GM04503 (cell line): ENCODE measurements around the gene PHGDH.

Experiments
- DNase-seq: peaks from one replicate; pipeline ENCODE4 v3.0.0-alpha.2; 2012; ENCODE audit warnings: low read depth

The PHGDH gene

GRCh38 chr1:119732465-119733168, 20.9 kb downstream of the PHGDH start:
- DNase-seq: no peak

- DNase-seq: no peak
These were observed 22.0 kb downstream of the PHGDH start for GRCh38 chr1:119733754-119734153.

GRCh38 chr1:119735217-119735616, 23.5 kb downstream of the PHGDH start:
- DNase-seq: no peak

DNA sequence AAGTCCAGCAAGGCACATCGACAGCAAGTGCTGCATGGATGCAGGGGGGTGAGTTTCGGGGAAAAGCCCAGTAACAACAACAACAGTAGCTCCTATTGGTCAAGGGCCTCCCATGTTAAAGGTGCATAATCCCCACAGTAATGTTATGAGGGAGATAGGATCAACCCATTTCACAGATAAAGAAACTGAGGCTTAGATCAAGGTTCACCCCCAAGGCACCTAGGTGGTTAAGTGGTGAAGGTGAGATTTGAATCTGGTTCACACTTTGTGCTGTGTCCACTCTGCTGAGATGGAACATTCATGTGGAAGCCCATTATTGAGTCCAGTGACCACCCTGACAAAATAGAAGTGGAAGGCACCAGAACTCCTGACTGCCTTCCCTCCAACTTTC, 24.9 kb downstream of the PHGDH start:
- DNase-seq: no peak

DNA sequence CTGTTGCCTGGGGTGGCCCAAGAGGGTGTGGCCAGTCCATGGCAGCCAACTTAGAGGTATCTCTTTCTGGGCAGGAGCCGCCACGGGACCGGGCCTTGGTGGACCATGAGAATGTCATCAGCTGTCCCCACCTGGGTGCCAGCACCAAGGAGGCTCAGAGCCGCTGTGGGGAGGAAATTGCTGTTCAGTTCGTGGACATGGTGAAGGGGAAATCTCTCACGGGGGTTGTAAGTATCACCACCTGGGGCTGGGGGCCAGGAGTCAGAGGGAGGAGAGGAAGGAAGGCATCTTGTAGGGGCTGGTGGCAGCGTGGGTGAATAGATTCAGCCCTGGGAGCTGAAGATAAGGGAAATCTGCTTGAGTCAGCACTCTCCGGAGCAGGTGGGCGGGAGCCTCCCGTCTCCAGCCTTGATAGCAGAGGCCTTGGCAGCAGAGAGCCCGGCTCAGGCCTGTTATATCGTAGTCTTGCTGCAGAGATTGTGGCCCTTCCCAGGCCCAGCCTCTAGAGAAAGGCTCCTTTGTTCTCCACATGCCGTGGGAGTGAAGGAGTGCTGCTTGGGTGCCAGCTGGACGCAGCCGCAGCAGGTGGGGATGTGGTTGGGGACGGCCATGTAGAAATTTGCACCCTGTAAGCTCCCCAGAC, 25.4 kb downstream of the PHGDH start:
- DNase-seq: no peak

DNA sequence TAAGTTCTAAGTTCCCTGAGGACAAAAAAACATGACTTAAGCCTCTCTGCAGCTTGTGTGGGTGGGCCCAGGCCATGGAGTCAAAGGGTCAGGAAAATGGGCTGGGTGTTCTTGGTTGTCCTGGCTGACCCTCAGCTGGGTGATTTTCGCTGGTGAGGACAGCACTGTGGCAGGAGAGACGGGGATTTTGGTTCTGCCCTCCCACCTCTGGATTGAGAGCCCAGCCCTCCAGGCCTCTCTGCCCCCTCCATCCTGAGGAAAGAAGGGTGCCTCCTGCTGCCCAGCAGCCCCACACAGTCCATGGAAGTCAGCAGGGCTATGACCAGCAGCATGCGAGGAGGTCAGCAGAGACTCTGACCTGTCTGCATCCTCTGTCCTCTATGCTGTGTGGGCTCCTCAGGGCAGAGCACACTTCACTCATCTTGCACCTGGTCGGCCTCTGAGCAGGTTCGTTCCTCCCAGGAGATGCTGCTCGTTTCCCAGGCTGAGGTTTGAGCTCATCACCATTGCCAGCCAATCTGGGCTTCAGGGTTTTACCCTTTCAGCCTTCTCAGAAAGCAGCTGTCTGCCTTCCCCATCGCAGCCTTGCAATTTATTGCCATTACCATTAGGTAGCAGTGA, 26.5 kb downstream of the PHGDH start:
- no peak for DNase-seq

- DNase-seq: no peak
These were observed 27.4 kb downstream of the PHGDH start for GRCh38 chr1:119739150-119739549.

GRCh38 chr1:119740261-119740660, 28.5 kb downstream of the PHGDH start:
- no peak for DNase-seq

GRCh38 chr1:119740896-119741780, 29.4 kb downstream of the PHGDH start:
- DNase-seq: no peak

DNA sequence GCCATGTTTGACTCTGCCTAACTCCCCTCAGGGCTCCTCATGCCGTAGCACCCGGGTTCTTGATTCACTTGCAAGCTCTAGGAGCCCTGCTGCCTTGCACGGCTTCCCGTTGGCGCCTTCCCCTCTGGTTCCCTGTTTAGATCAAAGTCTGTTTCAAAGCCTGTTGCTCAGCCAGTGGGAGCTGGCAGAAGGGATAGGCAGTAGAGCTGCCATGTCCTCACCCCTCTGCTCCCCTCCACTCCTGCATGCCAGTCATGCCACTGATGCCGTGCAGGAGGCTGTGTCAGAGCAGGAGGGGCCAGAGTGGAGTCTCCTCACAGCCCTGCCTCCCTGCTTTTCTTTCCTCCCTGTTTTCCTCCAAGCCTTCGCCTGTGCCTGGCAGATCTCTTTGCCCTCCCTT, 30.5 kb downstream of the PHGDH start:
- DNase-seq: peak; percentile 21

- DNase-seq: no peak
These were observed 30.9 kb downstream of the PHGDH start for GRCh38 chr1:119742677-119743076.

GRCh38 chr1:119743308-119743707, 31.6 kb downstream of the PHGDH start:
- DNase-seq: no peak

DNA sequence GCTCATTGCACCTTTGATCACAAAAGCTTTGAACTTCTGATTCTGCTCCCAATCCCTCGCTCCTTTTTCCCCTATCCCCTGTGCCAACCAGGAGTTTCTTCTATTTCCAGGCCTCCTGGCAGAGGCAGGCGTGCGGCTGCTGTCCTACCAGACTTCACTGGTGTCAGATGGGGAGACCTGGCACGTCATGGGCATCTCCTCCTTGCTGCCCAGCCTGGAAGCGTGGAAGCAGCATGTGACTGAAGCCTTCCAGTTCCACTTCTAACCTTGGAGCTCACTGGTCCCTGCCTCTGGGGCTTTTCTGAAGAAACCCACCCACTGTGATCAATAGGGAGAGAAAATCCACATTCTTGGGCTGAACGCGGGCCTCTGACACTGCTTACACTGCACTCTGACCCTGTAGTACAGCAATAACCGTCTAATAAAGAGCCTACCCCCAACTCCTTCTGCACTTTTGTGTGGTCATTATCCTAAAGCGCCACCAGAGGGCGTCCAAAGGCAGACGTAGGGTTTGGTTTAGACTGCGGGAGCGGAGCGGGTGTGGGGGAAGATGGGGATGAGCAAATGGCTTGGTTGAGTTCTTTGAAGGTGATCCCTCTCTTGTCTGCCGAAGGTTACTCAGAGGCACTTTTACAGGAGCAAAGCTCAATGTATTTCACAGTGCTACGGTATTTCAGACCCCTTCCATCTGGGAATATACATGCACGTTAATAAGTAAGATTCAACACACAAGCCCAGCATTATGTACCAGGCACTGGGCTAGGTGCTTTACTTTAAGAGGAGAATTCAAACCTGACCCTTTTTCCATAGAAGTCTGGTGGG, 32.3 kb downstream of the PHGDH start:
- peak; percentile 11 for DNase-seq

DNA sequence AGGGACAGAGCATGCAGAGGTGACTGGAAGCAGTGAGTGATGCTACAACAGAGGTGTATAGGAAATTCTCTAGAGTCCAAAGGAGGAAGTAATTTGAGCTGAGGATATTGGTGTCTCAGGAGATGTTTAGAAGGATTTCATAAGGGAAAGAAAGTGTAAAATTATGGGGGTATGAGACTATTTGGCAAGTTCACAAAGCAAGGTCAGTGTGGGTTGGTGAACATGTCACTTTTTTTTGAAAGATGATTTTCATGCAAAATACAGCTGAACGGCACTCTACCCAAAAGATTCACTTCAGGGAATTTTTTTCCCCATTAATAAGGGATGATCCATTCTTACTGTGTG, 32.8 kb downstream of the PHGDH start:
- no peak for DNase-seq

DNA sequence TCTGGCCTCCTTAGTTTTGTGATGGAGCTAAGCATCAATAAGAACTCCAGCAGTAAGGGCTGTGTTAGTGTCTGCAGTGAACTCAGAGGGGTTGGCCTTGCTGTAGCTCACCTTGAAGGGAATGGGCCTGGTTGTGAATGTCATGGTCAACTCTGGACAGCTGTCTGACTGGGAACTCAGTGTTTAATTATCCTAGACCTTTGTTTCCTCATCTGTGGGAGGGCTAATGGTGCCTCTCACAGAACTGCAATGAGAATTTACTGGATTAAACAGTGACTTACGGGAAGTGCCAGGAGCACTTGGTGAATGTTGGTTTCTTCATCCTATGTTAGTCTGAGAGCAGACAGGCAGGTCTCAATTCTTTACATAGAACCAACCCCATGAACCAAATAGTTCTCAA, 33.3 kb downstream of the PHGDH start:
- no peak for DNase-seq

- no peak for DNase-seq
These were observed 35.7 kb downstream of the PHGDH start for GRCh38 chr1:119747451-119747850.

- DNase-seq: no peak
These were observed 36.3 kb downstream of the PHGDH start for GRCh38 chr1:119748040-119748439.

- no peak for DNase-seq
These were observed 40.9 kb downstream of the PHGDH start for GRCh38 chr1:119752592-119752991.

GRCh38 chr1:119758584-119758983, 46.9 kb downstream of the PHGDH start:
- DNase-seq: no peak

DNA sequence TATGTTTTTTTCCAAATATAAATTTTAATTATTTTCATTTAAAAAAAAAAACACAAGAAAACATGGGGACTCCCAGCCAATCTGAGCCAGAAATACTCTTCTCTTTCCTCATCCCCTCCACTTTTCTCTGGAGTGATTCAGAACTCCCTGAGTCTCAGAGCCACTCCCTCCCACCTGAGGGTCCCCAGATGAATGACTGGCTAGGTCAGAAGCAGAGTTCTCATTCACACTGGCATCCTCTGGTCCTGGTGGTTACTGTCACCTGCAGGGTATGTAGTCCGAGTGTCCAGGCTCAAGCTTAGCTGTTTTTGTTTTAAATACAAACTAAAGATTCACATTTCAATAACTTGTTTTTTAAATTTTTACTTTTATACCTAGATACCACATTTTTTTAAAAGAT, 50.7 kb downstream of the PHGDH start:
- no peak for DNase-seq

DNA sequence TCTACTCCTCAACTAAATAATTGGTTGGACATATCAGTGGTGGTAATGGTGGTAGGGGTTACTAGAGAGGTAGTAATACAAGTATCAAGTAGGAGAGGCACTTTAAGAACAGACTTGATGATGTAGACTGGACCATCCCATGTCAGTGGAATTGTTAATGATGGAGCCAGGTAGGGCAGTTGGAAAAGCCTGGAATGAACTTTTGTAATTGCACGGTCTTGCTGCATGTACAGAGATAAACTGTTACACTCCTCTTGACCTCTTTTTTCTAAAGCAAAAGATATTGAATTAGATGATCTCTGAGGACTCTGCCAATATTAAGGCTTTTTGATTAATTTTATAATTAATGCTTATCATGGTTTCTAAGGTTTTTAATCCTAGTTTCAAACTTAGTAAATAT, 51.2 kb downstream of the PHGDH start:
- no peak for DNase-seq

GRCh38 chr1:119764220-119764619, 52.5 kb downstream of the PHGDH start:
- DNase-seq: no peak
